Measurements from ENCODE around the gene SNCG. TPM values are rescaled to one million over a fixed set of nuclear protein-coding genes. Genes with fewer than 3 reads are reported as not detected.
"Not testable (repeated sequence)": the region's sequence is repeated elsewhere in the genome, so short reads cannot be mapped to it uniquely, and the experiment has no call there.

SNCG gene
- polyA plus RNA-seq, 1 donor from 2014 or later, result 6.1 TPM

DNA sequence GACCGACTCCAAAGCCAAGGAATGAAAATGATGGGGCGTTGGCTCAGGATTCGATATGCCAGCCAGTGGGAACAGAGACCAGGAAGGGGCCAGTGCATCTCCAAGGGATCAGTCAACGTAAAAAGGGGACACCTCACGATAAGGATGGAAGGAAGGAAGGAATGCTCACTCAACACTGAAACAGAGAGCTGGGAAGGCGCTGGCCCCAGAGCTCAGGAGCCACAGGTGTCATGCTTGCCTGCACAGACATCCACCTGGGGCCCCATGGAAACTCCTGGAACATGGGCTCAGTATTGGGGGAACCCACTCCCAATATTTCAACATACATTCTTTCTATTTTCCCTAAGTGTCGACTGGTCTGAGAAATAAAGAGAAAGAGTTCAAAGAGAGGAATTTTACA lies 6.3 kb upstream of the SNCG start (continued):
- no peak for TF ChIP-seq MXI1 (conservative IDR thresholded peaks at IDR 0.05; ENCODE audit: poor library complexity, severe bottlenecking)

DNA sequence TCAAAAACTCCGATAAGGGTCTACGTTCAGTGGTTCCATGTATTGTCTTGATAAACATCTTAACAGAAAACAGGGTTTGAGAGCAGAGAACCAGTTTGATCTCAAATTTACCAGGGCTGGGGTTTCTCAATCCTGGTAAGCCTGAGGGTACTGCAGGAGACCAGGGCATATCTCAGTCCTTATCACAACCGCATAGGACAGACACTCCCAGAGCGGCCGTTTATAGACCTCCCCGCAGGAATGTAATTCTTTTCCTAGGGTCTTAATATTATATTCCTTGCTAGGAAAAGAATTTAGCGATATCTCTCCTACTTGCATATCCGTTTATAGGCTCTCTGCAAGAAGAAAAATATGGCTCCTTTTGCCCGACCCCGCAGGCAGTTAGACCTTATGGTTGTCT lies 5.7 kb upstream of the SNCG start:
- not testable (repeated sequence) for H2AFZ ChIP-seq (ENCODE audit: low read depth, low read length); H3K9me2 ChIP-seq (ENCODE audit: insufficient read depth, low read length); H3K79me2 ChIP-seq (replicated peaks; ENCODE audit: insufficient read depth, low read length); H3K9me3 ChIP-seq (ENCODE audit: low read length); H3K36me3 ChIP-seq (ENCODE audit: insufficient read depth, low read length); H3K9ac ChIP-seq (ENCODE audit: low read length); H3K4me3 ChIP-seq (ENCODE audit: low read length); H3K27ac ChIP-seq (ENCODE audit: low read length); H4K20me1 ChIP-seq (ENCODE audit: insufficient read depth); H3K27me3 ChIP-seq (ENCODE audit: insufficient read depth, low read depth, low read length); H3K4me2 ChIP-seq (ENCODE audit: low read length); H3F3A ChIP-seq (ENCODE audit: insufficient read depth, low read length, poor library complexity, severe bottlenecking)

DNA sequence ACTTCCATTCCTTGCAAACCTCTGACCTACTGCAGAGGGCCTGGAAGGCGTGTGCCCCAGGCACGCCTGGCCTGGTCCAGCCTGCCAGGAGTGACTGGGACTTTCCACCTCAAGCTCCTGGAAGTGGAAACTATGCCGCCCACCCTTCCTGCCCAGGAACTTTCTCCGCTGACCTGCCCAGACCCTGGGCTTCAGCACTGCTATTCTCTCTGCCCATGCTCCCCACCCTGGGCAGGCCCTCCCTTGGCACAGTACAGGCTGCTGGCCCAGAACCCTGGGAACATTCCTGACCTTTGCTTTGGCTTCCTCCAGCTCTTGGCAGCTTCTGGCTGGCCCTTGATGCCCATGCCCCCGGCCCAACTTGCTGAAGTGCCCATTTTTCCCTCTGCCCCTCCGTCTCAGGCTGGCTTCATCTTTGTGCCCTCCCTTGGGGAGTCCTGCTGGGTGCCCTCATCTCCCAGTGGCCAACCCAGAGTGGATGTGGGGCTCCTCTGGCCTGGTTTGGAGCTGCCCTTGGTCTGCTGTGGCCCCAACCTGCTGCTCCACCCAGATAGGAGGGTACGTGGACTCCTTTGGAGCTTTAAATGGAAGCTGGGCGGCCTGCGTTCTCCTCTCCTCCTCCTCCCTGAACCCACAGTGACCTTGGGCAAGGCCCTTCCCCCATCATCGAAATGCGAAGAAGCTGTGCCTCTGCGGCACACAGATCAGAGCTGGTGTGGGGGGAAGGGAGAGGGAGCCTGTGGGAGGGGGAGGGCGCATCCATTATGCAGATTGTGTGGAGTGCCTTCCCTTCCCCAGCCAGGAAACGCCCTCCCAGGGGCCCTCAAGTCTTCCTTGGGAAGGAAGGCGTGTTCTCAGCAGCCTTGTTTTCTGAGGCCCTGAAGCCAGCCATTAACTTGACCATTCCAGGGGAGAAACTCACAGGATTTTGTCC lies 4.4 kb upstream of the SNCG start:
- H3K9ac ChIP-seq (ENCODE audit: low read length), result no peak overlapping the region
- H3K4me2 ChIP-seq (ENCODE audit: low read length), result no peak overlapping the region
- no peaks in the 10 kb centered on the region for H3K9me3 ChIP-seq (ENCODE audit: low read length)
- H3F3A ChIP-seq (ENCODE audit: insufficient read depth, low read length, poor library complexity, severe bottlenecking), result no peaks in the 10 kb centered on the region
- TF ChIP-seq RAD21 (conservative IDR thresholded peaks at IDR 0.05) (no peak), POLR2AphosphoS5 (IDR thresholded peaks at IDR 0.05) (no peak), TAF1 (IDR thresholded peaks at IDR 0.05; ENCODE audit: low read depth) (no peak), EZH2 (IDR thresholded peaks at IDR 0.05; ENCODE audit: borderline replicate concordance, insufficient read depth, low read length, poor library complexity, severe bottlenecking) (no peak), SMC3 (conservative IDR thresholded peaks at IDR 0.05; ENCODE audit: poor library complexity) (no peak), EP300 (conservative IDR thresholded peaks at IDR 0.05; ENCODE audit: poor library complexity, severe bottlenecking) (no peak), MXI1 (conservative IDR thresholded peaks at IDR 0.05; ENCODE audit: poor library complexity, severe bottlenecking) (no peak)
- TF ChIP-seq, protein P1, sequence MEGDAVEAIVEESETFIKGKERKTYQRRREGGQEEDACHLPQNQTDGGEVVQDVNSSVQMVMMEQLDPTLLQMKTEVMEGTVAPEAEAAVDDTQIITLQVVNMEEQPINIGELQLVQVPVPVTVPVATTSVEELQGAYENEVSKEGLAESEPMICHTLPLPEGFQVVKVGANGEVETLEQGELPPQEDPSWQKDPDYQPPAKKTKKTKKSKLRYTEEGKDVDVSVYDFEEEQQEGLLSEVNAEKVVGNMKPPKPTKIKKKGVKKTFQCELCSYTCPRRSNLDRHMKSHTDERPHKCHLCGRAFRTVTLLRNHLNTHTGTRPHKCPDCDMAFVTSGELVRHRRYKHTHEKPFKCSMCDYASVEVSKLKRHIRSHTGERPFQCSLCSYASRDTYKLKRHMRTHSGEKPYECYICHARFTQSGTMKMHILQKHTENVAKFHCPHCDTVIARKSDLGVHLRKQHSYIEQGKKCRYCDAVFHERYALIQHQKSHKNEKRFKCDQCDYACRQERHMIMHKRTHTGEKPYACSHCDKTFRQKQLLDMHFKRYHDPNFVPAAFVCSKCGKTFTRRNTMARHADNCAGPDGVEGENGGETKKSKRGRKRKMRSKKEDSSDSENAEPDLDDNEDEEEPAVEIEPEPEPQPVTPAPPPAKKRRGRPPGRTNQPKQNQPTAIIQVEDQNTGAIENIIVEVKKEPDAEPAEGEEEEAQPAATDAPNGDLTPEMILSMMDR (IDR thresholded peaks at IDR 0.05; ENCODE audit: poor library complexity, severe bottlenecking), result no peak
- TF ChIP-seq, protein P2, sequence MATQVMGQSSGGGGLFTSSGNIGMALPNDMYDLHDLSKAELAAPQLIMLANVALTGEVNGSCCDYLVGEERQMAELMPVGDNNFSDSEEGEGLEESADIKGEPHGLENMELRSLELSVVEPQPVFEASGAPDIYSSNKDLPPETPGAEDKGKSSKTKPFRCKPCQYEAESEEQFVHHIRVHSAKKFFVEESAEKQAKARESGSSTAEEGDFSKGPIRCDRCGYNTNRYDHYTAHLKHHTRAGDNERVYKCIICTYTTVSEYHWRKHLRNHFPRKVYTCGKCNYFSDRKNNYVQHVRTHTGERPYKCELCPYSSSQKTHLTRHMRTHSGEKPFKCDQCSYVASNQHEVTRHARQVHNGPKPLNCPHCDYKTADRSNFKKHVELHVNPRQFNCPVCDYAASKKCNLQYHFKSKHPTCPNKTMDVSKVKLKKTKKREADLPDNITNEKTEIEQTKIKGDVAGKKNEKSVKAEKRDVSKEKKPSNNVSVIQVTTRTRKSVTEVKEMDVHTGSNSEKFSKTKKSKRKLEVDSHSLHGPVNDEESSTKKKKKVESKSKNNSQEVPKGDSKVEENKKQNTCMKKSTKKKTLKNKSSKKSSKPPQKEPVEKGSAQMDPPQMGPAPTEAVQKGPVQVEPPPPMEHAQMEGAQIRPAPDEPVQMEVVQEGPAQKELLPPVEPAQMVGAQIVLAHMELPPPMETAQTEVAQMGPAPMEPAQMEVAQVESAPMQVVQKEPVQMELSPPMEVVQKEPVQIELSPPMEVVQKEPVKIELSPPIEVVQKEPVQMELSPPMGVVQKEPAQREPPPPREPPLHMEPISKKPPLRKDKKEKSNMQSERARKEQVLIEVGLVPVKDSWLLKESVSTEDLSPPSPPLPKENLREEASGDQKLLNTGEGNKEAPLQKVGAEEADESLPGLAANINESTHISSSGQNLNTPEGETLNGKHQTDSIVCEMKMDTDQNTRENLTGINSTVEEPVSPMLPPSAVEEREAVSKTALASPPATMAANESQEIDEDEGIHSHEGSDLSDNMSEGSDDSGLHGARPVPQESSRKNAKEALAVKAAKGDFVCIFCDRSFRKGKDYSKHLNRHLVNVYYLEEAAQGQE (IDR thresholded peaks at IDR 0.05; ENCODE audit: borderline replicate concordance), result no peak
- no peak overlapping the region for H2AFZ ChIP-seq (ENCODE audit: low read depth, low read length)
- no peaks in the 10 kb centered on the region for H3K79me2 ChIP-seq (replicated peaks; ENCODE audit: insufficient read depth, low read length)
- H3K36me3 ChIP-seq (ENCODE audit: insufficient read depth, low read length), result no peaks in the 10 kb centered on the region
- H4K20me1 ChIP-seq (ENCODE audit: insufficient read depth), result no peaks in the 10 kb centered on the region
- peak overlapping the region; percentile 34 for H3K4me3 ChIP-seq (ENCODE audit: low read length)
- H3K27me3 ChIP-seq (ENCODE audit: insufficient read depth, low read depth, low read length), result no peaks in the 10 kb centered on the region
- no peaks in the 10 kb centered on the region for H3K9me2 ChIP-seq (ENCODE audit: insufficient read depth, low read length)
- peak overlapping the region; percentile 37 for H3K27ac ChIP-seq (ENCODE audit: low read length)
